ENCODE measurements around the gene LETM1. TPM values are rescaled to one million over a fixed set of nuclear protein-coding genes. Genes with fewer than 3 reads are reported as not detected.

Gene LETM1
- total and polyA plus RNA-seq, 2 of the 8 experiments (the other 6 are each of a cell fraction or from before 2014, with no cell fraction given) = 19.8 to 50.1 TPM

DNA sequence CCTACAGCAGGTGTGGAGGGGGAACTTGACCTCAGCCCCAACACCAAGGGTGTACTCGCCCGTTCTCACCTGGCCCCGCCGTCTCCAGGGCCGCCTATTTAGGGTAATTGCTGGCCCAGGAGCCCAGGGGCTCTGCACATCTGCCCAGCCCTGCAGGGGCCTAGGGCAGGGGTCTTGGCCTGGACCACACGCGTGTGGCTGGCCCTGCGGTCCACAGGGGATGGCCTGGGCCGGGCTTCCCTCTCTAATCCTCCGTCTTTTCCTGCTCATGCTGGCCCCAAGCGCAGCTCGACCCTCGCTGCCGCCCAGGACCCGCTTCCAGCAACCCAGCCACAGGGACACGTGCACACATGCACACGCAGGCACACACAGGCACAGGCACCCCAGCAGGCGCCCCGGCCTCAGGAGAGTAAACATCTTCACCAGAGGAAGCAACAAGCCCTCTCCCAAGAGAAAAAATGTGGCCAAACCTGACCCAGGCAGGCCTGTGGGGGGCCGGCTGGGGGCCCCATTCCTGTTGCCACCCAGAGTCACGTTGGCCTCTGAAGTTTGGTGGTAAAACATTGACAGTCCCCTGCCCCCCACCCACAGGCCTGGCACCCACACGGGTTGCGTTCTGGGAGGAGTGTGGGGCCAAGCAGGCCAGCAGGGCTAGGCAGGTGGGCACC, 87.5 kb downstream of the LETM1 start:
- H2BK15ac ChIP-seq (ENCODE audit: low read length) = no peak overlapping the region
- no peak overlapping the region for H2AFZ ChIP-seq (ENCODE audit: low read length)
- no peaks in the 10 kb centered on the region for H3K79me2 ChIP-seq (ENCODE audit: control insufficient read depth in 1 of 2, insufficient read depth in 2 of 2, low read length in 2 of 2)
- no peak overlapping the region for H3K4ac ChIP-seq (replicated peaks; ENCODE audit: insufficient read length, low read depth, low read length)
- peaks cover 5 to 44% (median 30%) of the 10 kb centered on the region in 4 experiments for H3K4me1 ChIP-seq (replicated peaks in 1 of 4; ENCODE audit: control insufficient read depth in 3 of 4, insufficient read depth in 4 of 4, low read length in 3 of 4)
- DNase-seq (ENCODE audit: low read depth in 1 of 2, low spot score in 2 of 2) (no peak), FAIRE-seq (no peak)
- CTCF ChIA-PET (ENCODE audit: partially characterized antibody) = interaction anchor here (1.0 to 71.2 kb wide), 4 partner anchors 4 to 111 kb away, joined by 3 to 2507 read pairs (median 1256); partner anchors contain the start of gene FGFR3
- H2AK5ac ChIP-seq (ENCODE audit: low read depth, low read length) = no peak overlapping the region
- peak overlapping the region in 3 of 4 experiments; percentile 19 to 49 (median 32); a peak in 6 of 8 replicates for H3K4me3 ChIP-seq (ENCODE audit: extremely low read depth in 1 of 4, insufficient read depth in 2 of 4, low read depth in 3 of 4, low read length in 4 of 4)
- H4K5ac ChIP-seq (ENCODE audit: insufficient read length, low read depth, low read length) = no peak overlapping the region
- H2BK12ac ChIP-seq (ENCODE audit: low read depth, low read length) = no peak overlapping the region; the same call in 1 of the 2 replicates
- no peak overlapping the region for H3K14ac ChIP-seq (ENCODE audit: insufficient read length)
- H3K79me1 ChIP-seq (ENCODE audit: low read depth, low read length) = no peaks in the 10 kb centered on the region
- H3K18ac ChIP-seq (ENCODE audit: extremely low read depth, low read length) = peak overlapping the region; percentile 87
- H3K27me3 ChIP-seq (replicated peaks in 1 of 4; ENCODE audit: control insufficient read depth in 3 of 4, extremely low read depth in 1 of 4, insufficient read depth in 3 of 4, low read length in 3 of 4) = peaks cover 0 to 5% (median 0%) of the 10 kb centered on the region in 4 experiments; a peak in 2 of 7 replicates
- no peak overlapping the region for H3K27ac ChIP-seq (ENCODE audit: low read depth, low read length)
- no peak overlapping the region for H3K9ac ChIP-seq (replicated peaks in 1 of 4; ENCODE audit: extremely low read depth in 1 of 4, low read depth in 3 of 4, low read length in 3 of 4)
- no peaks in the 10 kb centered on the region for H3K36me3 ChIP-seq (ENCODE audit: control insufficient read depth in 2 of 4, insufficient read depth in 4 of 4, low read length in 3 of 4)
- H4K20me1 ChIP-seq (replicated peaks in 1 of 2; ENCODE audit: control insufficient read depth in 1 of 2, insufficient read depth in 2 of 2, low read length in 2 of 2) = no peaks in the 10 kb centered on the region
- peak overlapping the region; percentile 30 to 70 for H3K4me2 ChIP-seq (ENCODE audit: insufficient read depth in 1 of 2, low read depth in 2 of 2, low read length in 2 of 2)
- no peak overlapping the region for H2BK120ac ChIP-seq (replicated peaks; ENCODE audit: low read depth, low read length)
- H3K9me3 ChIP-seq (ENCODE audit: insufficient read depth in 2 of 2, low read depth in 1 of 2, low read length in 1 of 2) = no peaks in the 10 kb centered on the region
- WGBS, 2 experiments (ENCODE audit: extremely low coverage in 1 of 2, insufficient coverage in 1 of 2, insufficient read length in 1 of 2, insufficient replicate concordance in 2 of 2, low coverage in 1 of 2, low lambda C conversion rate in 2 of 2, missing lambda C conversion rate in 1 of 2) = 74% methylated on average over 23 of the region's 23 CpGs; no CpG with 5 or more reads in 1 of the 2 experiments
- peak overlapping the region; percentile 26; the same call in 1 of the 2 replicates for H2BK5ac ChIP-seq (ENCODE audit: low read depth, low read length)
- H2BK20ac ChIP-seq (ENCODE audit: low read length) = no peak overlapping the region
- peaks cover 4% of the 10 kb centered on the region; the same call in 1 of the 2 replicates for H3K23me2 ChIP-seq (ENCODE audit: low read depth, low read length)
- POLR2A ChIA-PET (ENCODE audit: partially characterized antibody) = interaction anchor here (1.0 to 17.2 kb wide), 9 partner anchors 8 to 41 kb away, joined by 3 to 170 read pairs (median 6); partner anchors contain the start of gene FGFR3
- H3K23ac ChIP-seq (ENCODE audit: insufficient read length) = no peak overlapping the region
- H4K91ac ChIP-seq (replicated peaks; ENCODE audit: insufficient read length, low read length) = no peak overlapping the region
- no peak for TF ChIP-seq SP4 (IDR thresholded peaks at IDR 0.05; ENCODE audit: low read length)
- TF ChIP-seq SUZ12 (IDR thresholded peaks at IDR 0.05; ENCODE audit: low read length) = 0 out of 2 replicates have a peak, but pooled peaks have one; percentile 26
- peak; percentile 39; the same call in 1 of the 2 replicates for TF ChIP-seq E2F6 (IDR thresholded peaks at IDR 0.05)
- no peak for TF ChIP-seq CREB1 (IDR thresholded peaks at IDR 0.05)
- TF ChIP-seq MAX (IDR thresholded peaks at IDR 0.05) = peak; percentile 31; the same call in 1 of the 2 replicates
- H4K8ac ChIP-seq (ENCODE audit: extremely low read depth, insufficient read depth, low read length) = peak overlapping the region; percentile 83; the same call in 1 of the 2 replicates
- no peak overlapping the region for H3K56ac ChIP-seq (replicated peaks; ENCODE audit: insufficient read length, low read depth, low read length)
